GM19023 (cell line): ENCODE measurements around the gene RBPJ.
A peak's percentile ranks its signal among the peaks of the same experiment; 100 is the strongest.
"Not testable (repeated sequence)": the region's sequence is repeated elsewhere in the genome, so short reads cannot be mapped to it uniquely, and the experiment has no call there.

ENCODE experiments used
- ATAC-seq: cut with Tn5 transposase; IDR thresholded peaks from one replicate; pipeline ENCODE4 v1.9.1; 2021; ENCODE audit warnings: mild to moderate bottlenecking, moderate library complexity; ENCODE audit not compliant: unreplicated experiment

Gene RBPJ

GRCh38 chr4:26300314-26301307 lies 20.2 kb upstream of the RBPJ start:
- no peak for ATAC-seq

DNA sequence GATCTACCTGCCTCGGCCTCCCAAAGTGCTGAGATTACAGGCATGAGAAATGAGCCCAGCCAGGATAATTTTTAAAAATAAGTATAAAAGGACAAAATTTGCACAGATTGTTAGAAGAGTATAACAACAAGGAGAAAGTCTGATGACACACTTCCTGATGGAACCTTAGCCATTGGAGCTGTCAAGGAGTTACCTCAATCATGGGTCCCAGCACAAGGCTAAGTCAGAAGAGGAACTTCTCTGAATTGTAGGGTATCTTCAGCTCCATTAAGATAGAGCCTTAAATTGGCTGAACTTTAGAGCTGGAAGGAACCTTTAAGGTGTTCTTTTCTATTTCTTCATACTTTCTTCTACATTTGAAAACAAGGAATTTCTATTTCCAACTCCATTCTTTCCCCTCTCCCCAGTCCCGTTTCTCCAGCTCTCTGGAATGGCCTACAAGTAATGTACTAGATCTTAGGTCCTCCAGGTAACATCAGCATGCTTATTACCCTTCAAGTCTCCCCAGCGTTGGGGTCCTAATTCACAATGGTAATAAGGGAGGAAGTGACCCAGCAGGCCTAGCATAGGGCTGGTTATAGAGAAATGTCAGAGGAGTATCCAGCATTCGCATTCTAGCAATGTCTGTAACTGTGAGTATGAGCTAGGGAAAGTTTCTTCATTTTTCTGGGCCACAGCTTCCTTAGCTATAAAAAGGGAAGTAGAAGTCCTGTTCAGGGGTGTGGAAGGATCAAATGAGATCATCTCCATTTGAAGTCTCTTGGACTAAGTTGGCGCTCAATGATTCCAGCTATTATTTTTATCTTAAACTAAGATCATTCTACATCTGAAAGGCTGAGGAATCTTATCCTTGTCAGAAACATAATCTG lies 18.5 kb upstream of the RBPJ start:
- no peak for ATAC-seq

- no peak for ATAC-seq
Observed at GRCh38 chr4:26303008-26303407, 17.8 kb upstream of the RBPJ start.

- no peak for ATAC-seq
Observed at GRCh38 chr4:26307037-26307800, 13.6 kb upstream of the RBPJ start.

GRCh38 chr4:26308568-26308967 lies 12.2 kb upstream of the RBPJ start:
- no peak for ATAC-seq

- no peak for ATAC-seq
Observed at GRCh38 chr4:26310264-26310663, 10.6 kb upstream of the RBPJ start.

DNA sequence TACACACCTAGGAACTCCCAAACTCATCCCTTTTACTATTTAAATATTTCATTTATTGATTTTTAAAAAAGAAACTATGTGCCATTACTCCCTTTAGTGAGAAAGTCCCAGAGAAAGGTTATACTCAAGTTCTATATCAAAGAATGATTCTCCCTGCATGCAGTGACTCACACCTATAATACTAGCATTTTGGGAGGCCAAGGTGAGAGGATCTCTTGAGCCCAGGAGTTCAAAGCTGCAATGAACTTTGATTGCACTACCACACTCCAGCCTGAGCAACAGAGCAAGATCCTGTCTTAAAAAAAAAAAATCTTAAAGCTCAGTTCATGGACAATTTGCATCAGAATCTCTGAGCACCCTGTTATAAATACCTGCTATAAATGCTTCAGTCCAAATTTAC lies 9.2 kb upstream of the RBPJ start:
- no peak for ATAC-seq

DNA sequence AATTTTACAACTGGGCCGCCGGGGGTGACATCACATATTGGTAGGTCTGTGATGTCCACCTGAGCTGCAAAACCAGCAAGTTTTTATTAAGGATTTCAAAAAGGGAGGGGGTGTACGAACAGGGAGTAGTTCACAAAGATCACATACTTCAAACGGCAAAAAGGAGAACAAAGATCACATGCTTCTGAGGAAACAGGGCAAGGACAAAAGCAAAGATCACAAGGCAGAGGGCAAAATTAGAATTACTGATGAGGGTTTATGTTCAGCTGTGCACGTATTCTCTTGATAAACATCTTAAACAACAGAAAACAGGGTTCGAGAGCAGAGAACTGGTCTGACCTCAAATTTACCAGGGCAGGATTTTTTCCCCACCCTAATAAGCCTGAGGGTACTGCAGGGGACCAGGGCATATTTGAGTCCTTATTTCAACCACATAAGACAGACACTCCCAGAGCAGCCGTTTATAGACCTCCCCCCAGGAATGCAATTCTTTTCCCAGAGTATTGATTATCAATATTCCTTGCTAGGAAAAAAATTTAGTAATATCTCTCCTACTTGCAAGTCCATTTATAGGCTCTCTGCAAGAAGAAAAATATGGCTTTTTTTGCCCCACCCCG lies 5.4 kb upstream of the RBPJ start:
- not testable (repeated sequence) for ATAC-seq

GRCh38 chr4:26317766-26318165 lies 3.0 kb upstream of the RBPJ start:
- no peak for ATAC-seq

GRCh38 chr4:26319467-26319948 lies 1.3 kb upstream of the RBPJ start:
- ATAC-seq, result peak; percentile 73

- ATAC-seq, result peak; percentile 18
Observed at GRCh38 chr4:26319949-26320537, 771 bp upstream of the RBPJ start.

- ATAC-seq, result no peak
Observed at GRCh38 chr4:26321373-26322221, 783 bp downstream of the RBPJ start.

DNA sequence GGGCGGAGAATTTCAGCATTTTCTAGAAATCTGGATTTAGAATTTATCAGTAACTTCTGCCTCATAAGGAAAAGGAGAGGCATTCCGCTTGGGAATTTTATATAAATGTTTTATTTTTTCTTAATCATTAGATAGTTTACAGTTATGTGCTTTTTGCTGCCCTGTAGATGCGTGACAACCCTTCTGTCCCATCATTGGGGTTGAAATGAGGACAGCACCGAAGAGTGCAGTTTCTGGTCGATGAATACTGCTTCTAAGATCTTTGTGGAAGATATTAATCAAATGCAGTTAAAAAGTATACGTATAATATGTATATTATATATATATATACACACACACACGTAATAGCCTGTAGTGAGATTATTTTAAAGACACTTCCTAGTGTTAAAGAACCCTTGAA lies 1.5 kb downstream of the RBPJ start:
- ATAC-seq, result no peak

DNA sequence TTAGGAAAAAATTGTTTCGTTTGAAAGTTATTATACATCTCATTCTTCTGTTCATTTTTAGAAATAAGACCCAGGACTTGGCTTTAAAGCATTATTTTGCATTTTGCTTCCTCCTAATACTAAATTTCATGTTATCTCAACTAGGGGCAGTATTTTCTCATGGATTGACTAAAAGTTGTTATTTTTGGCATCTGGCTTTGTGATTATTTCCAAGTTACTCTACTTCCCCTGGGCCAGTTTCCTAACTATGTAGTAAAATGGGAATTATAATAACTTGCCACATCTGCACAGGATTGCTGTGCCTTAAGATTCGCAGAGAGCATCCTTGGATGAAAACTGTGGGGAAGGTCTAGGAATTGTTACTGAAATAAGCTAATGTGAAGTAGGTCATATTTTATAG lies 3.0 kb downstream of the RBPJ start:
- no peak for ATAC-seq

GRCh38 chr4:26325191-26325590 lies 4.4 kb downstream of the RBPJ start:
- ATAC-seq, result no peak

DNA sequence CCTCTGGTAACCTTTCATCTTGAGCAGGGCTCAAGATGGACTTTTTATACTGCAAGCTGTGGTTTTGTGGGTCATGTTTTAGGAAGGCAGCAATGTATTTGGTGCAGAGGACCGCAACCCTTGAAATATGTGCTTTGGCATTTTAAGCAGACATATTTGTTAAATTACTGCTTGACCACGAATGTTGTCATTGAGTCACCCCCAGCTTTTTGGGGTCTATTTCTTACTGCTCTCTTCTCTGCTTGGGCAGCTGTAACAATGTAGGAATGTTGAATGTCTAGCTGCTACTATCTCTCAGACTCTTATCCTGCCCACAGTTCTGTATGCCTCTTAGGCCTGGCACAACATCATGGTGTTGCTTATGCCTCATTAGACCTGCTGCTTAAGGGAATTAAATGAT lies 6.0 kb downstream of the RBPJ start:
- ATAC-seq, result no peak

DNA sequence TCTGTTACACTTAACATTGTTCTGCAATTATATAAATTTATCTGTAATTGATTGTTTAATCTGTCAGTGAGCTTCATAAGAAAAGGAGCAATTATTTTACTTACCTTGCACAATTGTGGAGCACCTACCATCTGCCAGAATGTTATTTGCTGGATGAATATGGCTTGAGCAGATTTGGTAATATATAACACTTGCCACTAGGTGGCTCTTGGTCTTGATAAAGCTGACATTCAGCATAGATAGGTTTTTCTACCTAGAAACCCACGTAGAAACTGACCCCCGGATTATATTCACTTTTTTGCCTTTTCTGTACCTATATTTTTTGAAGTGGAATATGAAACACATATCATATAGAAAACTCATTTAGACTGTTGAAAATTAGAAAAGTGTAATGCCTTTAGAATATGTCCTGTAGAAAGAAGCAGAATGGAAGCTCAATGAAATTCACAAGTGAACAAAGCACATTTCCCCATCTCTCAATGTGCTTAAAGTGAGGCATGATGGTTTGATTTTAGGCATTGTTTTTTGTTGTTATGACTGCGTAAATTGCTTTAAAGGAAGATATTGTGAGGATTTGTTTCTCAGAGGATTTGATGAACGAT lies 9.5 kb downstream of the RBPJ start:
- peak; percentile 65 for ATAC-seq

DNA sequence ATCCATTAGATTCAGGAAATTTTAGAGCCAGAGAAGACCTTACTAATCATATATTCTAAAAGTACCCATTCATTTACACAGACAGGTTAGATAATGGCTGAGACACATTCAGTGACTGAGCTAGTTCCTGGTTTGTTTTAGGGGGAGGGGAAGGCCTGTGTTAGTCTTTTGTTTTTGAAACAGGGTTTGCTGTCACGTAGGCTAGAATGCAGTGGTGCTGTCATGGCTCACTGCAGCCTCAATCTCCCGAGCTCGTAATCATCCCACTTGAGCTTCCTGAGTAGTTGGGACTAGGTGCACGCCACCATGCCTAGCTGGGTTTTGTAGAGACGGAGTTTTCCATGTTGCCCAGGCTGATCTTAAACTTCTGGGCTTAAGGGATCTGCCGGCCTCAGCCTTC lies 10.1 kb downstream of the RBPJ start:
- no peak for ATAC-seq
